ENCODE measurements around the gene CDS2.

Gene CDS2

DNA sequence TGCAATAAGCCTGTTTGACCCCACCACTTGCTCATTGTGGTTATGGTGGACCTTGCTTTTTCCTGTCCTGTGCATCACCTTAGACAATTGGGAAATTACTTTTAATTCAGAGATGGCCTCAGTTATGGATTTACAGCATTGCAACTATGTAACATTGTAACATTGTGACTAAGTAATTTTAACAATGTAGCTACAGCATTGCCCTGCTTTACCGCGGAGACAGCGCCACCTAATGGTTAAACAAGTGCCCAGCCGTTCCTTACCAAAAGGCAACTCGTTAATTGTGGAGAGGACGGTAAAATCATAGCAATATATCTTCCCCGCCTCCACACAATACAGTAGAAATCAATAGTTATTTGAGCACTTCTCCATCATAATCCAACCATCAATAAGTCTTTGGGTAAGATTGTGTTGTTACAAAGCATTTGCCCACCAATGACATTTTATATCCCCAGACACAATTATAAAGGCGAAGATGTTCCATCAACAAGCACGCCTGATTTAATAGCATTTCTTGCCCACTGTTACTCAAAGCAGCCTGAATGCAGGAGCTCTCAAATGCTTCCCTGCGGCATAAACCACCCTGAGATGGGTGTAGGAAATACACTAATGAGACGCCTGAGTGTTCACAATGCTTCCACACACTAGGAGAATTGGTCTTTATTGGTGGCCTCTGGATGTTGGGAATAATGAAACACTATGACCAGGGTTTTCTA lies 96.3 kb downstream of the CDS2 start:
- Histone ChIP-seq H3K4me3 (ENCODE audit: low read depth, low read length, poor library complexity, severe bottlenecking) (no peak overlapping the region), H4K20me1 (ENCODE audit: insufficient read depth, low read length) (no peaks in the 10 kb centered on the region)
- TF ChIP-seq EZH2 (IDR thresholded peaks at IDR 0.05; ENCODE audit: borderline replicate concordance, low read length) (no peak), CTCF (IDR thresholded peaks at IDR 0.05; ENCODE audit: low read length) (peak; percentile 96)

GRCh38 chr20:5230544-5230943 lies 103.7 kb downstream of the CDS2 start:
- no peak overlapping the region for H2AFZ ChIP-seq (ENCODE audit: low read length)
- no peaks in the 10 kb centered on the region for H4K20me1 ChIP-seq (ENCODE audit: insufficient read depth, low read length)
- no peaks in the 10 kb centered on the region; the same call in 1 of the 2 replicates for H3K27me3 ChIP-seq (ENCODE audit: insufficient read depth, low read length)
- H3K4me3 ChIP-seq (ENCODE audit: low read depth, low read length, poor library complexity, severe bottlenecking), result no peak overlapping the region
- no peaks in the 10 kb centered on the region for H3K4me1 ChIP-seq (ENCODE audit: insufficient read depth, low read length, severe bottlenecking)
- no peaks in the 10 kb centered on the region for H3K9me2 ChIP-seq (ENCODE audit: low read depth, low read length)
- H3K4me2 ChIP-seq (ENCODE audit: low read length), result no peak overlapping the region
- no peaks in the 10 kb centered on the region for H3K36me3 ChIP-seq (ENCODE audit: insufficient read depth, low read length)
- H3K9me3 ChIP-seq (ENCODE audit: low read length), result no peaks in the 10 kb centered on the region
- no peak overlapping the region for H3K9ac ChIP-seq (ENCODE audit: low read length)
- H3F3A ChIP-seq (ENCODE audit: insufficient read depth, low read length), result no peaks in the 10 kb centered on the region
- TF ChIP-seq EZH2 (IDR thresholded peaks at IDR 0.05; ENCODE audit: borderline replicate concordance, low read length), result no peak
- no peak for TF ChIP-seq CTCF (IDR thresholded peaks at IDR 0.05; ENCODE audit: low read length)
- no peak overlapping the region for H3K27ac ChIP-seq (ENCODE audit: low read depth, low read length, poor library complexity, severe bottlenecking)
- H3K79me2 ChIP-seq (ENCODE audit: insufficient read depth, low read length), result no peaks in the 10 kb centered on the region

More for the DNA sequence above, 96.3 kb downstream of the CDS2 start:
- Histone ChIP-seq H3K27me3 (ENCODE audit: insufficient read depth, low read length) (no peaks in the 10 kb centered on the region), H3K79me2 (ENCODE audit: insufficient read depth, low read length) (no peaks in the 10 kb centered on the region), H3K27ac (ENCODE audit: low read depth, low read length, poor library complexity, severe bottlenecking) (no peak overlapping the region), H3K36me3 (ENCODE audit: insufficient read depth, low read length) (no peaks in the 10 kb centered on the region), H2AFZ (ENCODE audit: low read length) (no peak overlapping the region), H3K9me3 (ENCODE audit: low read length) (no peaks in the 10 kb centered on the region), H3K4me1 (ENCODE audit: insufficient read depth, low read length, severe bottlenecking) (no peaks in the 10 kb centered on the region), H3K9ac (ENCODE audit: low read length) (no peak overlapping the region), H3K9me2 (ENCODE audit: low read depth, low read length) (no peaks in the 10 kb centered on the region), H3K4me2 (ENCODE audit: low read length) (no peak overlapping the region), H3F3A (ENCODE audit: insufficient read depth, low read length) (no peaks in the 10 kb centered on the region)

GRCh38 chr20:5234158-5234557 lies 107.3 kb downstream of the CDS2 start:
- no peaks in the 10 kb centered on the region for H3K4me1 ChIP-seq (ENCODE audit: insufficient read depth, low read length, severe bottlenecking)
- no peaks in the 10 kb centered on the region; the same call in 1 of the 2 replicates for H3K27me3 ChIP-seq (ENCODE audit: insufficient read depth, low read length)
- no peak overlapping the region for H3K27ac ChIP-seq (ENCODE audit: low read depth, low read length, poor library complexity, severe bottlenecking)
- H3K9me2 ChIP-seq (ENCODE audit: low read depth, low read length), result no peaks in the 10 kb centered on the region
- no peak overlapping the region for H3K4me2 ChIP-seq (ENCODE audit: low read length)
- no peaks in the 10 kb centered on the region for H3K79me2 ChIP-seq (ENCODE audit: insufficient read depth, low read length)
- H3K9me3 ChIP-seq (ENCODE audit: low read length), result no peaks in the 10 kb centered on the region
- no peak overlapping the region for H3K4me3 ChIP-seq (ENCODE audit: low read depth, low read length, poor library complexity, severe bottlenecking)
- no peaks in the 10 kb centered on the region for H4K20me1 ChIP-seq (ENCODE audit: insufficient read depth, low read length)
- H3K9ac ChIP-seq (ENCODE audit: low read length), result no peak overlapping the region
- H3K36me3 ChIP-seq (ENCODE audit: insufficient read depth, low read length), result no peaks in the 10 kb centered on the region
- no peaks in the 10 kb centered on the region for H3F3A ChIP-seq (ENCODE audit: insufficient read depth, low read length)
- H2AFZ ChIP-seq (ENCODE audit: low read length), result no peak overlapping the region
- TF ChIP-seq CTCF (IDR thresholded peaks at IDR 0.05; ENCODE audit: low read length) (no peak), EZH2 (IDR thresholded peaks at IDR 0.05; ENCODE audit: borderline replicate concordance, low read length) (no peak)

Measured in OCI-LY1 (cell line).